ENCODE results near the gene KRTAP12-1. TPM values are rescaled to one million over a fixed set of nuclear protein-coding genes. Genes with fewer than 3 reads are reported as not detected.

KRTAP12-1 gene
- not detected for total RNA-seq

- DNase-seq (no peak), ATAC-seq (no peak)
- no peaks in the 10 kb centered on the region for H3K9me3 Mint-ChIP-seq
- no peaks in the 10 kb centered on the region for H3K36me3 Mint-ChIP-seq (ENCODE audit: insufficient read depth)
- H3K27me3 Mint-ChIP-seq (ENCODE audit: low read depth): peaks cover 12% of the 10 kb centered on the region
- H3K4me3 Mint-ChIP-seq: no peak within 1 kb of the TSS
- H3K4me1 Mint-ChIP-seq (ENCODE audit: low read depth): peaks cover 6% of the 10 kb centered on the region
Observed at GRCh38 chr21:44681861-44682579, at the start of gene KRTAP12-1. TSS of gene KRTAP12-1 (minus strand) at chr21:44682163. CDS start at chr21:44682123, 40 bp downstream.

GRCh38 chr21:44730951-44731579, 49.1 kb upstream of the KRTAP12-1 start:
- ATAC-seq (no peak), DNase-seq (no peak)
- no peaks in the 10 kb centered on the region for H3K36me3 Mint-ChIP-seq (ENCODE audit: insufficient read depth)
- H3K9me3 Mint-ChIP-seq: no peaks in the 10 kb centered on the region
- peaks cover 16% of the 10 kb centered on the region for H3K27me3 Mint-ChIP-seq (ENCODE audit: low read depth)
- H3K4me3 Mint-ChIP-seq: no peak overlapping the region
- H3K4me1 Mint-ChIP-seq (ENCODE audit: low read depth): no peaks in the 10 kb centered on the region

GRCh38 chr21:44730028-44730395, 48.0 kb upstream of the KRTAP12-1 start:
- no peak for ATAC-seq
- Mint-ChIP-seq H3K27me3 (ENCODE audit: low read depth) (peaks cover 24% of the 10 kb centered on the region), H3K4me3 (no peak overlapping the region), H3K9me3 (no peaks in the 10 kb centered on the region), H3K36me3 (ENCODE audit: insufficient read depth) (no peaks in the 10 kb centered on the region), H3K4me1 (ENCODE audit: low read depth) (no peaks in the 10 kb centered on the region)
- no peak for DNase-seq

GRCh38 chr21:44729336-44730027, 47.5 kb upstream of the KRTAP12-1 start:
- Mint-ChIP-seq H3K9me3 (no peaks in the 10 kb centered on the region), H3K36me3 (ENCODE audit: insufficient read depth) (no peaks in the 10 kb centered on the region), H3K4me3 (no peak overlapping the region), H3K4me1 (ENCODE audit: low read depth) (no peaks in the 10 kb centered on the region), H3K27me3 (ENCODE audit: low read depth) (peaks cover 27% of the 10 kb centered on the region)
- ATAC-seq: no peak
- DNase-seq: no peak

- H3K4me1 Mint-ChIP-seq (ENCODE audit: low read depth): peaks cover 3% of the 10 kb centered on the region
- H3K9me3 Mint-ChIP-seq: no peaks in the 10 kb centered on the region
- H3K27me3 Mint-ChIP-seq (ENCODE audit: low read depth): peaks cover 32% of the 10 kb centered on the region
- no peak overlapping the region for H3K4me3 Mint-ChIP-seq
- ATAC-seq: no peak
- no peaks in the 10 kb centered on the region for H3K36me3 Mint-ChIP-seq (ENCODE audit: insufficient read depth)
- no peak for DNase-seq
Observed at GRCh38 chr21:44728716-44729115, 46.8 kb upstream of the KRTAP12-1 start.

- DNase-seq: no peak
- peaks cover 9% of the 10 kb centered on the region for H3K4me1 Mint-ChIP-seq (ENCODE audit: low read depth)
- no peak for ATAC-seq
- no peak overlapping the region for H3K4me3 Mint-ChIP-seq
- H3K27me3 Mint-ChIP-seq (ENCODE audit: low read depth): peaks cover 38% of the 10 kb centered on the region
- no peaks in the 10 kb centered on the region for H3K36me3 Mint-ChIP-seq (ENCODE audit: insufficient read depth)
- H3K9me3 Mint-ChIP-seq: no peaks in the 10 kb centered on the region
Observed at GRCh38 chr21:44727757-44728156, 45.8 kb upstream of the KRTAP12-1 start.

GRCh38 chr21:44727321-44727720, 45.4 kb upstream of the KRTAP12-1 start:
- H3K27me3 Mint-ChIP-seq (ENCODE audit: low read depth): peaks cover 41% of the 10 kb centered on the region
- no peaks in the 10 kb centered on the region for H3K9me3 Mint-ChIP-seq
- no peaks in the 10 kb centered on the region for H3K36me3 Mint-ChIP-seq (ENCODE audit: insufficient read depth)
- no peak overlapping the region for H3K4me3 Mint-ChIP-seq
- peaks cover 10% of the 10 kb centered on the region for H3K4me1 Mint-ChIP-seq (ENCODE audit: low read depth)
- no peak for DNase-seq
- ATAC-seq: no peak

- H3K4me3 Mint-ChIP-seq: no peak overlapping the region
- peaks cover 41% of the 10 kb centered on the region for H3K27me3 Mint-ChIP-seq (ENCODE audit: low read depth)
- H3K4me1 Mint-ChIP-seq (ENCODE audit: low read depth): peaks cover 10% of the 10 kb centered on the region
- no peaks in the 10 kb centered on the region for H3K36me3 Mint-ChIP-seq (ENCODE audit: insufficient read depth)
- H3K9me3 Mint-ChIP-seq: no peaks in the 10 kb centered on the region
- no peak for ATAC-seq
- DNase-seq: no peak
Observed at GRCh38 chr21:44726826-44727225, 44.9 kb upstream of the KRTAP12-1 start.

GRCh38 chr21:44724926-44725325, 43.0 kb upstream of the KRTAP12-1 start:
- Mint-ChIP-seq H3K4me1 (ENCODE audit: low read depth) (peaks cover 10% of the 10 kb centered on the region), H3K4me3 (no peak overlapping the region), H3K36me3 (ENCODE audit: insufficient read depth) (no peaks in the 10 kb centered on the region), H3K27me3 (ENCODE audit: low read depth) (peaks cover 54% of the 10 kb centered on the region), H3K9me3 (no peaks in the 10 kb centered on the region)
- ATAC-seq (no peak), DNase-seq (no peak)

- DNase-seq (no peak), ATAC-seq (no peak)
- Mint-ChIP-seq H3K36me3 (ENCODE audit: insufficient read depth) (no peaks in the 10 kb centered on the region), H3K4me1 (ENCODE audit: low read depth) (peaks cover 10% of the 10 kb centered on the region), H3K9me3 (no peaks in the 10 kb centered on the region), H3K27me3 (ENCODE audit: low read depth) (peaks cover 59% of the 10 kb centered on the region), H3K4me3 (no peak overlapping the region)
Observed at GRCh38 chr21:44724196-44724595, 42.2 kb upstream of the KRTAP12-1 start.

- Mint-ChIP-seq H3K36me3 (ENCODE audit: insufficient read depth) (no peaks in the 10 kb centered on the region), H3K27me3 (ENCODE audit: low read depth) (peaks cover 62% of the 10 kb centered on the region), H3K4me1 (ENCODE audit: low read depth) (peaks cover 10% of the 10 kb centered on the region), H3K9me3 (no peaks in the 10 kb centered on the region), H3K4me3 (peak overlapping the region; percentile 69)
- DNase-seq (no peak), ATAC-seq (peak; percentile 58 to 67)
Observed at GRCh38 chr21:44723177-44724131, 41.5 kb upstream of the KRTAP12-1 start.

- DNase-seq: no peak
- Mint-ChIP-seq H3K9me3 (no peaks in the 10 kb centered on the region), H3K36me3 (ENCODE audit: insufficient read depth) (no peaks in the 10 kb centered on the region), H3K27me3 (ENCODE audit: low read depth) (peaks cover 59% of the 10 kb centered on the region), H3K4me3 (peak overlapping the region; percentile 69), H3K4me1 (ENCODE audit: low read depth) (peaks cover 10% of the 10 kb centered on the region)
- no peak for ATAC-seq
Observed at GRCh38 chr21:44722731-44723130, 40.8 kb upstream of the KRTAP12-1 start.

GRCh38 chr21:44720170-44720569, 38.2 kb upstream of the KRTAP12-1 start:
- Mint-ChIP-seq H3K9me3 (no peaks in the 10 kb centered on the region), H3K4me1 (ENCODE audit: low read depth) (peaks cover 10% of the 10 kb centered on the region), H3K27me3 (ENCODE audit: low read depth) (peaks cover 48% of the 10 kb centered on the region), H3K36me3 (ENCODE audit: insufficient read depth) (no peaks in the 10 kb centered on the region), H3K4me3 (no peak overlapping the region)
- no peak for DNase-seq
- ATAC-seq: no peak

GRCh38 chr21:44718571-44718970, 36.6 kb upstream of the KRTAP12-1 start:
- ATAC-seq (no peak), DNase-seq (no peak)
- Mint-ChIP-seq H3K27me3 (ENCODE audit: low read depth) (peaks cover 52% of the 10 kb centered on the region), H3K4me1 (ENCODE audit: low read depth) (peaks cover 9% of the 10 kb centered on the region), H3K9me3 (no peaks in the 10 kb centered on the region), H3K4me3 (no peak overlapping the region), H3K36me3 (ENCODE audit: insufficient read depth) (no peaks in the 10 kb centered on the region)
